GM19438 (cell line): Measurements from ENCODE around the gene ARHGAP6.
A peak's percentile ranks its signal among the peaks of the same experiment; 100 is the strongest.
"Not testable (repeated sequence)": the region's sequence is repeated elsewhere in the genome, so short reads cannot be mapped to it uniquely, and the experiment has no call there.

Experiments
- ATAC-seq: cut with Tn5 transposase; IDR thresholded peaks from one replicate; pipeline ENCODE4 v1.9.1; 2021; ENCODE audit warnings: low read depth; ENCODE audit not compliant: unreplicated experiment

ARHGAP6 gene

GRCh38 chrX:11367609-11368430, 297.9 kb downstream of the ARHGAP6 start:
- ATAC-seq: no peak

GRCh38 chrX:11366998-11367595, 298.6 kb downstream of the ARHGAP6 start:
- no peak for ATAC-seq

GRCh38 chrX:11365426-11365825, 300.3 kb downstream of the ARHGAP6 start:
- ATAC-seq: no peak

- no peak for ATAC-seq
Observed at GRCh38 chrX:11364835-11365234, 300.9 kb downstream of the ARHGAP6 start.

GRCh38 chrX:11363825-11364224, 301.9 kb downstream of the ARHGAP6 start:
- not testable (repeated sequence) for ATAC-seq

- ATAC-seq: peak; percentile 95
Observed at GRCh38 chrX:11363069-11363594, 302.6 kb downstream of the ARHGAP6 start.

- ATAC-seq: not testable (repeated sequence)
Observed at GRCh38 chrX:11361666-11362065, 304.1 kb downstream of the ARHGAP6 start.

GRCh38 chrX:11355944-11356343, 309.8 kb downstream of the ARHGAP6 start:
- not testable (repeated sequence) for ATAC-seq

- no peak for ATAC-seq
Observed at GRCh38 chrX:11355259-11355909, 310.3 kb downstream of the ARHGAP6 start.

- no peak for ATAC-seq
Observed at GRCh38 chrX:11352296-11352741, 313.4 kb downstream of the ARHGAP6 start.

GRCh38 chrX:11351375-11352295, 314.1 kb downstream of the ARHGAP6 start:
- ATAC-seq: peak; percentile 39

- no peak for ATAC-seq
Observed at GRCh38 chrX:11349661-11350337, 315.9 kb downstream of the ARHGAP6 start.

- no peak for ATAC-seq
Observed at GRCh38 chrX:11349020-11349419, 316.7 kb downstream of the ARHGAP6 start.

- ATAC-seq: no peak
Observed at GRCh38 chrX:11347300-11347699, 318.4 kb downstream of the ARHGAP6 start.

- ATAC-seq: no peak
Observed at GRCh38 chrX:11346121-11346682, 319.5 kb downstream of the ARHGAP6 start.

GRCh38 chrX:11342673-11343072, 323.0 kb downstream of the ARHGAP6 start:
- ATAC-seq: no peak

- ATAC-seq: peak; percentile 79
Observed at GRCh38 chrX:11341274-11342201, 324.2 kb downstream of the ARHGAP6 start.

GRCh38 chrX:11337292-11338009, 328.3 kb downstream of the ARHGAP6 start:
- no peak for ATAC-seq
